GM23248 (cell line): ENCODE results near the gene CACNG4.

ENCODE experiments used
- EZH2 ChIP-seq: fragments of 200-600 bp; sonication (generic); IDR thresholded peaks from 2 replicates; pipeline ENCODE4 v1.6.1; 2018; ENCODE audit warnings: antibody characterized with exemption, mild to moderate bottlenecking; ENCODE audit not compliant: insufficient read depth, poor library complexity, severe bottlenecking
- EZH2phosphoT487 ChIP-seq: fragments of 200-600 bp; sonication (generic); IDR thresholded peaks from 2 replicates; pipeline ENCODE4 v1.6.1; 2018; ENCODE audit warnings: antibody characterized with exemption, moderate library complexity, mild to moderate bottlenecking, low read depth; ENCODE audit not compliant: insufficient read depth

GRCh38 chr17:66987059-66987616 lies 22.6 kb downstream of the CACNG4 start:
- TF ChIP-seq EZH2 = no peak
- no peak for TF ChIP-seq EZH2phosphoT487
